ENCODE measurements around the gene KLHDC8B. TPM values are rescaled to one million over a fixed set of nuclear protein-coding genes. Genes with fewer than 3 reads are reported as not detected.
"Not testable (repeated sequence)": the region's sequence is repeated elsewhere in the genome, so short reads cannot be mapped to it uniquely, and the experiment has no call there.

The KLHDC8B gene
- total RNA-seq, 2 experiments from 2014 or later = 1.2 to 3.1 TPM

- intact Hi-C loops (cut with DNase I, micrococcal nuclease) = no loop called here
- H3K27me3 Mint-ChIP-seq = peaks cover 3% of the 10 kb centered on the region
- no peak overlapping the region for H3K27ac Mint-ChIP-seq
- no peak overlapping the region for H3K4me3 Mint-ChIP-seq
- no peaks in the 10 kb centered on the region for H3K4me1 Mint-ChIP-seq
- ATAC-seq (no peak), DNase-seq (no peak)
- H3K36me3 Mint-ChIP-seq (ENCODE audit: low read depth) = no peaks in the 10 kb centered on the region
- ChIA-PET CTCF (no interaction called here), POLR2A (no interaction called here)
- H3K9me3 Mint-ChIP-seq (ENCODE audit: low read depth) = no peaks in the 10 kb centered on the region
These were observed 47.7 kb downstream of the KLHDC8B start for GRCh38 chr3:49219132-49219531.

GRCh38 chr3:49220985-49221563, 49.7 kb downstream of the KLHDC8B start:
- H3K4me1 Mint-ChIP-seq; H3K27ac Mint-ChIP-seq; H3K27me3 Mint-ChIP-seq; H3K9me3 Mint-ChIP-seq (ENCODE audit: low read depth); H3K36me3 Mint-ChIP-seq (ENCODE audit: low read depth); intact Hi-C loops (cut with DNase I, micrococcal nuclease); ATAC-seq; DNase-seq; H3K4me3 Mint-ChIP-seq: not testable (repeated sequence)
- ChIA-PET POLR2A (interaction anchor here (0.6 kb wide), 1 partner anchor 30 kb away, joined by 3 read pairs; no protein-coding TSS in a partner anchor), CTCF (interaction anchor here (0.6 kb wide), 1 partner anchor 407 kb away, joined by 3 read pairs; no protein-coding TSS in a partner anchor)

GRCh38 chr3:49222002-49222401, 50.6 kb downstream of the KLHDC8B start:
- ATAC-seq = no peak
- Mint-ChIP-seq H3K27ac (no peak overlapping the region), H3K36me3 (ENCODE audit: low read depth) (no peaks in the 10 kb centered on the region), H3K9me3 (ENCODE audit: low read depth) (peaks cover 3% of the 10 kb centered on the region), H3K27me3 (no peaks in the 10 kb centered on the region), H3K4me1 (no peaks in the 10 kb centered on the region), H3K4me3 (no peak overlapping the region)
- ChIA-PET POLR2A (no interaction called here), CTCF (no interaction called here)
- DNase-seq = no peak
- intact Hi-C loops (cut with DNase I, micrococcal nuclease) = no loop called here

Other genes with a start within 250 kb of the KLHDC8B start
- 10 to 100 TPM; 25.7 to 30.4 TPM for gene P4HTM, start 181.4 kb upstream of the KLHDC8B start, total RNA-seq
- gene WDR6, start 164.2 kb upstream of the KLHDC8B start, total RNA-seq = 100 to 1,000 TPM; 109 to 127 TPM
- gene DALRD3, start 153.0 kb upstream of the KLHDC8B start, total RNA-seq = 10 to 100 TPM; 25.8 to 26.0 TPM
- gene NDUFAF3, start 149.5 kb upstream of the KLHDC8B start, total RNA-seq = 100 to 1,000 TPM in 1 of 2 experiments, 10 to 100 TPM in 1; 90.8 to 108 TPM
- 100 to 1,000 TPM; 504 to 515 TPM for gene IMPDH2, start 142.2 kb upstream of the KLHDC8B start, total RNA-seq
- 100 to 1,000 TPM; 119 to 171 TPM for gene QRICH1, start 77.5 kb upstream of the KLHDC8B start, total RNA-seq
- 100 to 1,000 TPM; 240 to 342 TPM for gene QARS1, start 66.8 kb upstream of the KLHDC8B start, total RNA-seq
- gene USP19, start 50.8 kb upstream of the KLHDC8B start, total RNA-seq = 10 to 100 TPM; 45.2 to 45.9 TPM
- under 1 TPM in 1 of 2 experiments, not detected in 1; 0.71 TPM for gene LAMB2, start 38.5 kb upstream of the KLHDC8B start, total RNA-seq
- gene CCDC71, start 5.3 kb upstream of the KLHDC8B start, total RNA-seq = 10 to 100 TPM; 19.5 to 22.2 TPM
- gene C3orf62, start 105.6 kb downstream of the KLHDC8B start, total RNA-seq = 1 to 10 TPM; 3.7 to 3.9 TPM
- gene USP4, start 168.5 kb downstream of the KLHDC8B start, total RNA-seq = 10 to 100 TPM; 69.3 to 71.8 TPM
- gene GPX1, start 186.8 kb downstream of the KLHDC8B start, total RNA-seq = 100 to 1,000 TPM; 182 to 306 TPM
- 100 to 1,000 TPM; 438 to 449 TPM for gene RHOA, start 240.4 kb downstream of the KLHDC8B start, total RNA-seq
- gene TCTA, start 240.8 kb downstream of the KLHDC8B start, total RNA-seq = 1 to 10 TPM; 9.4 TPM